Measurements from ENCODE around the gene CTAGE9.

The CTAGE9 gene

DNA sequence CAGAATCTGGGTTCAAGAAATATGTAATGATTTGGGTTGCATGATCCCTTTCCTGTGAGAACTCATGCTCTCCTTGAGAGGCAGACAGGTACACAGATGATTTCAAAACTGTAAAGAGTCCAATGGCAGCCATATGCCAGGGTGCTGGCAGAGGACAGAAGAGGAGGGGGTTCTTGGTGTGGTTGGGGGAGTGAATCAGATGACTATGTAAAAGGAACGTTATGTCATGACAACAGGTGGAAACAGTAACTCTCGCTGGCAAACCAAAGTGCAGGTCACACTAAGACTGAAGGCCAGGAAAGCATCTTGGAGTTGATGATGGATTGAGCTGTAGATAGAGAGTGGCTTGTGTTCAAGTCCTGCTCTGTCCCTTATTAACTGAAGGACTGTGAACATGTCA is 29.9 kb downstream of the CTAGE9 start:
- DNase-seq (ENCODE audit: low read depth in 2 of 3, low spot score in 1 of 3): no peak

DNA sequence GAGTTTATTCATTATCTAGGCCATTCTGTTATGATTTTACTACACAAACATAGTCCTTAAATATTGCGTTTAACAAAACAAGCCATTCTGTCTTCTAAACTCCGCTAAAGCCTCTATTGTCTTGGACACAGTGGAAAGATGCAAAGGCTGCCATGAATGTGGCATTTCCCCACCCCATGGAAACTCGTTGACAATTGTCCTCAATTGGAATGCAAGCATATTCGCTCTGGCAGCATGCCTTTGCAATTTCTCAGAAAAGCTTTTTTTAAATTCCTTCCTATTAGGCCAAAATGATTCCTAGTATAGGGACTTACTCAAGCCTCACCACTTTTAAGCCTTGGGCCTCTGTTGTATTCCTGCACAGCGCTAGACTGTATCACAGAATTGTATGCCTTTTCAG is 32.4 kb downstream of the CTAGE9 start:
- no peak for DNase-seq (ENCODE audit: low read depth in 2 of 3, low spot score in 1 of 3)

DNA sequence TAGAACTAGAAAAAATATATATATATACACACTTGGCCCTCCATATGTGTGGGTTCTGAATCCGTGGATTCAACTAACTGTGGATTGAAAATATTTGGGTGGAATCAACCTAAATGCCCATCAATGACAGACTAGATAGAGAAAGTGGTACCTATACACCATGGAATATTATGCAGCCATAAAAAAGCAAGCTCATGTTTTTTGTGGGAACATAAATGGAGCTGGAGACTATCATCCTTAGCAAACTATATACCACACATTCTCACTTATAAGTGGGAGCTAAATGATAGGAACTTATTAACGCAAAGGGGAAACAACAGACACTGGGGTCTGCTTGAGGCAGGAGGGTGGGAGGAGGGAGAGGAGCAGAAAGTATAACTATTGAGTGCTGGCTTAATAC is 37.6 kb downstream of the CTAGE9 start:
- DNase-seq (ENCODE audit: low read depth in 2 of 3, low spot score in 1 of 3): no peak

DNA sequence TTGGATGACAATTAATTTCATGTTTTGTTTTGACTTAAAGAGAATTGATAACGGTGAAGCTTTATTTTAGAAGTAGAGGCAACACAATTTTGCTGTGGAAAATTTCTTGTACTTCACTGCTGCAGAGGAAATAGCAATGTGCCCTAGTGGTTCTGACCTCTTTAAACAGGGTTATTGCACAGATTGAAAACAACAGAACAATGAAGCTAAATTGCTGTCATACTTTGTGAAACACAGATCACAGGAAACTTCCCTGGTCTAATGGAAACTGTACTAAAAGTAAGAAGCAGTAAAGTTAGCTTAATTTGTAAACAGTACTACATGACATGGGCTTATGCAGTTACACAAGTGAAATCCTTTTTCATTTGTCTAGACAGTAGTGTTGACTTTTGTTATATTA is 40.9 kb downstream of the CTAGE9 start:
- DNase-seq (ENCODE audit: low read depth in 2 of 3, low spot score in 1 of 3): no peak

- DNase-seq (ENCODE audit: low read depth in 2 of 3, low spot score in 1 of 3): no peak
These were observed 47.1 kb downstream of the CTAGE9 start for GRCh38 chr6:131663578-131664165.

- DNase-seq (ENCODE audit: low read depth in 2 of 3, low spot score in 1 of 3): no peak
These were observed 50.6 kb downstream of the CTAGE9 start for GRCh38 chr6:131660195-131660594.
